Measurements from ENCODE around the gene SMIM11.
"Not testable (repeated sequence)": the region's sequence is repeated elsewhere in the genome, so short reads cannot be mapped to it uniquely, and the experiment has no call there.

Gene SMIM11

DNA sequence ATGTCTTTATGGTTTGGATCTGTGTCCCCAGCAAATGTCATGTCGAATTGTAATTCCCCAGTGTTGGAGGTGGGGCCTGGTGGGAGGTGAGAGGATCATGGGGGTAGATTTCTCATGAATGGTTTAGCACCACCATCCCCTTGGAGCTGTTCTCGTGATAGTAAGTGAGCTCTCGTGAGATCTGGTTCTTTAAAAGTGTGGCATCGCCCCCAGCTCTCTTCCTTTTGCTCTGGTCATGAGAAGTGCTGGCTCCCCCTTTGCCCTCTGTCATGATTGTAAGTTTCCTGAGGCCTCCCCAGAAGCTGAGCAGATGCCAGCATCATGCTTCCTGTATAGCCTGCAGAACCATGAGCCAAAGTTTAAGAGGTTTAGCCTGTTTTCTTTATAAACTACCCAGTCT, 22.8 kb upstream of the SMIM11 start:
- no peak for DNase-seq (ENCODE audit: low read depth, low spot score)
- no peak overlapping the region for H3K4me3 ChIP-seq (ENCODE audit: low read length)

DNA sequence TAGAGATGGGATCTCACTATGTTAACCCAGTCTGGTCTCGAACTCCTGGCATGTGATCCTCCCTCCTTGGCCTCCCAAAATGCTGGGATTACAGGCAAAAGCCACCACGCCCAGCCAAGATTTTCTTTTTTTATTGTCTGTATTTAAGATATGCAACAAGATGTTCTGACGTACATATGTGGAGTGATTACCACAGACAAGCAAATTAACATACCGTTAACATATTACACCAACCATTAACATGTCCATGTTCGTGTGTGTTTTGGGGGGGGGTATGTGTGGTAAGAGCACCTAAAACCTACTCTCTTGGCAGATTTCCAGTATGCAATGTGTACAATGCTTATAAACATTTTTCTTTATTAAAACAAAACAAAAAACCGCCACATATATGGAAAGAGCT, 22.1 kb upstream of the SMIM11 start:
- DNase-seq (ENCODE audit: low read depth, low spot score), result no peak

DNA sequence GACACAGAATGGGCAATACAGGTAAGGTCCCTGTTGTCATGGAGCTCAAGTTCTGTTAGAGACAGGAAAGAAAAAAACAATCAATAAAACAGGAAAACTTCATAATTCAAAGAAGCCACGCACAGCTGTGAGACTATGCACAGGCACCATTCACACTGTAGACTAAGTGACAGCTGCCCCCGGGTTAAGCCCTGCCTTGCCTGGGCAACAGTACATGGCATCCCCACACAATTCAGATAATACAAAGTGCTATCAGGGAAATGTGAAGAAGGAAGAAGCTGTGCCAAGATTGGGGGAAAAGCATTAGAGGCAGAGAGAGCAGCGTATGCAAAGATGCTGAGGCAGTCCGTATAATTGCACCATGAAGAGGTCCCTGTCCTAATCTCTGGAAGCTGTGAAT, 20.5 kb upstream of the SMIM11 start:
- H3K4me3 ChIP-seq (ENCODE audit: low read length), result no peak overlapping the region
- DNase-seq (ENCODE audit: low read depth, low spot score), result no peak

More for the DNA sequence above, 22.1 kb upstream of the SMIM11 start:
- H3K4me3 ChIP-seq (ENCODE audit: low read length), result no peak overlapping the region

DNA sequence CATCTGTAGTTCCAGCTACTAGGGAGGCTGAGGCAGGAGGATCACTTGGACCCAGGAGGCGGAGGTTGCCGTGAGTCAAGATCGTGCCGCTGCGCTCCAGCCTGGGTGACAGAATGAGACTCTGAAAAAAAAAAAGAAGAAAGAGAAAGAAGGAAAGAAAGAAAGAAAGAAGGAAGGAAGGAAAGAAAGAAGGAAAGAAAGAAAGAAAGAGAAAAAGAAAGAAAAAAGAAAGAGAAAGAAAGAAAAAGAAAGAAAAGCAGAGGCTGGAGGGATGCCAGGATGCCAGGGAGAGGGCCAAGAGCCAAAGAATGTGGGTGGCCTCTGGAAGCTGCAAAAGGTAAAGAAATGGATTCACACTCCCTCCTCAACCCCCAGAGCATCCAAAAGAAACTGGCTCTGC, 19.7 kb upstream of the SMIM11 start:
- H3K4me3 ChIP-seq (ENCODE audit: low read length), result no peak overlapping the region
- DNase-seq (ENCODE audit: low read depth, low spot score), result no peak

DNA sequence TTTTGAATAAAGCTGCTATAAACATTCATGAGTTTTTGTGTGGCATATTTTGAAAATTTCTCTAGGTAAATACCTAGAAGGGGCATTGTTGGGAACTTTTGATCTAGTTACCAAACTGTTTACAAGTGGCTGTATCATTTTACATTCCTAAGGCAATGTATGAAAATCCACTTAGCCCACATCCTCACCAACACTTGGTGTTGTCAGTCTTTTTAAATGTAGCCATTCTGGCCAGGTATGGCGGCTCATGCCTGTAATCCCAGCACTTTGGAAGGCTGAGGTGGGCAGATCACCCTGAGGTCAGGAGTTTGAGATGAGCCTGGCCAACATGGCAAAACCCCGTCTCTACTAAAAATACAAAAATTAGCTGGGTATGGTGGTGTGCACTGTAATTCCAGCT, 17.4 kb upstream of the SMIM11 start:
- H3K4me3 ChIP-seq (ENCODE audit: low read length), result no peak overlapping the region
- DNase-seq (ENCODE audit: low read depth, low spot score), result no peak

DNA sequence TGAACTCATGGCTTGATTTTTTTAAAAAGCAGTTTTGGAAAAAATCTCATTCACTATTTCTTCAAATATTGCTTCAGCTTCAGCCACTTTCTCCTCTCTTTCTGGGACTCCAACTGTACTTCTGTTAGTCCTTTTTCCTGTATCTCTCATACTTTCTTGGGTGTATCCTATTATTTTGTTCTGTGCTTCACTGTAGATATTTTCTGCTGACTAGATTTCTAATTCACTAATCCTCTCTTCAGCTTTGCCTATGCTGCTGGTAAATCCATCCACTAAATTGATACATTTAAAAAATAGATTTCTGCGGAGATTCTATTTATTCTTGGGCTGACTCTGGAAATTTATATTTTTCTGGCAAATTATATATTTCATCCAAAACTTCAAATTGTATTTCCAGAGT, 16.4 kb upstream of the SMIM11 start:
- no peak for DNase-seq (ENCODE audit: low read depth, low spot score)

DNA sequence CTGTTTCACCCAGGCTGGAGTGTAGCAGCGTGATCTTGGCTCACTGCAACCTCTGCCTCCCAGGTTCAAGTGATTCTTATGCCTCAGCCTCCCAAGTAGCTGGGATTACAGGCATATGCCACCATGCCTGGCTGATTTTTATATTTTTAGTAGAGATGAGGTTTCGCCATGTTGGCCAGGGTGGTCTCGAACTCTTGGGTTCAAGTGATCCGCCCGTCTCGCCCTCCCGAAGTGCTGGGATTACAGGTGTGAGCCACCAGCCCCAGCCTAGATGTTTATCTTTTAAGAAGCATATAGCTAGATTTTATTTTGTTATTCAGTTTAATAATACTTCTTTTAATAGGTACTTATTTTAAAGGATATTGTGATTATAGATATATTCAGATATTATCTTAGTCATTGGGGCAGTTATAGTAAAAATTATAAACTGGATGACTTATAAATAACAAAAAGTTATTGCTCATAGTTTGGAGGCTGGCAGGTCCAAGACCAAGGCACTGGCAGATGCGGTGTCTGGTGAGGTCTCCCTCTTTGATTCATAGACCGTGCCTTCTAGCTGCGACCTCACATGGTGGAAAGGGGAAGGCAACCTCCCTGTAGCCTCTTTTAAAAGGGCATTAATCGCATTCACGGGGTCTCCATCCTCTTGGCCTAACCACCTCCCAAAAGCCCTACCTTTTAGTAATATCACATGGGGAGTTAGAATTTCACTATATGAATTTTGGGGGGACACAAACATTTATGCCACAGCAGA, 14.6 kb upstream of the SMIM11 start:
- no peak overlapping the region for H3K4me3 ChIP-seq (ENCODE audit: low read length)
- no peak for DNase-seq (ENCODE audit: low read depth, low spot score)

More for the DNA sequence above, 16.4 kb upstream of the SMIM11 start:
- H3K4me3 ChIP-seq (ENCODE audit: low read length), result no peak overlapping the region

DNA sequence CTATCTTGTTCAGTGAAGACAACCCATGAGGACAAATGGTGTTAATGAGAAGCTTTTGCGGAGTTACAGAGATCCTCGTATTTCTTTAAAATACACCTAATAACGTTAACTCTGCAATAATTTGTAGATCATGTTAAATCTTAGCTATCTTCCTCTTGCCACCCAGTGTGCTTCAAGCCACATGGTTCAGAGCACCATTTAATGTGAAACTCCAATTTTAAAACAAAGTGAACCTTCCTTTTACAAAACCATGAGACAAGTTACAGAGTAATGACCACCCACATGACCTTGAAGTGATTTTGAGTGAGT, 13.2 kb upstream of the SMIM11 start:
- no peak for DNase-seq (ENCODE audit: low read depth, low spot score)
- H3K4me3 ChIP-seq (ENCODE audit: low read length), result no peak overlapping the region

DNA sequence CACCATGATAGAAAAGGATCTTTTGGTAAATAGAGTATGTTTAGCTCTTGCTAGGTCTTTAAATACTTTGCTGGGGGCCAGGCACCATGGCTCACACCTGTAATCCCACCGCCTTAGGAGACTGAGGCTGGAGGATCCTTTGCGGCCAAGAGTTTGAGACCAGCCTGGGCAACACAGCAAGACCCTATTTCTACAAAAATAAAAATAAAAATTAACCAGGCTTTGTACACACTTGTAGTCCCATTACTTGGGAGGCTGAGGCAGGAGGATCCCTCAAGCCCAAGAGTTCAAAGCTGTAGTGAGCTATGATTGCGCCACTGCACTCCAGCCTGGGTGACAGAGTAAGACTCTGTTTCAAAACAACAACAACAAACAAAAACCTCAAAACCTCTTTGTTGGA, 12.6 kb upstream of the SMIM11 start:
- no peak overlapping the region for H3K4me3 ChIP-seq (ENCODE audit: low read length)
- no peak for DNase-seq (ENCODE audit: low read depth, low spot score)

DNA sequence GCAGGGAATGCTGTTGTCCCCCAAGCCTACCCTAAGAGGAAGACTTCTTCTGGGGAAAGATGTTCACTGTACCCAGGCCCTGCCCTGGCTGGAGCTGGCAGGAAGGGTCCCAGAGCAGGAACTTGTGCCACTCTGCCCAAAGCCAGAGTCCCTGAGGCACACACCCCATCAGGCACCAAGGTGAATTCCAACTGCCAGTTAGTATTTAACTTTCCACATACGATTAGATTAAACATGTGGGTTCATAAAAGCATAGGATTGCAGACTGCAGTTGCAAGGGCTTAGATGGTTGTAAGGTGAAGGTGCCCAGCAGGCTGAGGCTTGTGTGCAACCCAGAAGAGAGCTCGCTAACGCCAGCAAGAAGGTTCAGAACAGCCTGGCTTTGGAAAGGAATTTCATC, 11.6 kb upstream of the SMIM11 start, which contains the start of gene KCNE2:
TSS of gene KCNE2 (plus strand) at position 274 of the 400 bp plus-strand sequence. CDS start 6,473 bp downstream, outside the sequence.
- DNase-seq (ENCODE audit: low read depth, low spot score), result no peak
- no peak within 1 kb of the TSS for H3K4me3 ChIP-seq (ENCODE audit: low read length)

DNA sequence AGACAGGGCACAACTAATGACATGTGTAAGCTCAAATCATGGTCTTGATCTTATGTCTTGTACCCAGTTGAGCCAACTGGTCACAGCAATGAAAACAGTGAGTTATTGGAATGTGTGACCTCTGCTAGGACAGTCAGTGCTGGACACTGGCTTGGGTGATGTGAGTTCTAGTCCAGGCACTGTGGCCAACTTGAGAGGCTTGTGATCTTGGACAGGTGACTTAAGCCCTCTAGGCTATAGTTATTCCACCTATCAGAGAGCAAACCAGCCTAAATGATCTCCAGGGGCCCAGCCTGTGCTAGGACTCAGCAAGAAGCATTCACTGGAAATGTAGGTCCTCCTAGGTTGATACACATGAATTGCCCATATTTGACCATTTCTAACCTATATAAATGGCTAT, 10.4 kb upstream of the SMIM11 start:
- H3K4me3 ChIP-seq (ENCODE audit: low read length), result no peak overlapping the region
- DNase-seq (ENCODE audit: low read depth, low spot score), result no peak

DNA sequence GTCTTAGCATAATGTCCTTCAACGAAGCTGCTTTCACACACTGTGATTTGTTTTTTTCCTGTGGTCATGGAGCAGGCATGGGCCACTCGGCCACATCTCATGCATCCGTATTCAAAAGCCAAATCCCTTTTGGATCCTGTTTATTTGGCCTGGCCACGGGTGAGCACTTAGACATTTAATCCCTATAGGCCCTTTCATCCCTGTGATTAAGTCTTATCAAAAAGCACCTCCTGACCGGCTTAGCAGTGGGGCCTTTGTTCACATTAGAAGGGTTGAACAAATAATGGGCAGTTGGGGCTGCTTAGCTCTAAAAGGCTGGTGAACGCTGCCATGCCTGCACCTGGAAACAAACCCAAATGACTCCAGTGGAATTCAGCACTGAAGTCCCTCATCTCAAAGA, 9.5 kb upstream of the SMIM11 start:
- DNase-seq (ENCODE audit: low read depth, low spot score), result no peak
- no peak overlapping the region for H3K4me3 ChIP-seq (ENCODE audit: low read length)

DNA sequence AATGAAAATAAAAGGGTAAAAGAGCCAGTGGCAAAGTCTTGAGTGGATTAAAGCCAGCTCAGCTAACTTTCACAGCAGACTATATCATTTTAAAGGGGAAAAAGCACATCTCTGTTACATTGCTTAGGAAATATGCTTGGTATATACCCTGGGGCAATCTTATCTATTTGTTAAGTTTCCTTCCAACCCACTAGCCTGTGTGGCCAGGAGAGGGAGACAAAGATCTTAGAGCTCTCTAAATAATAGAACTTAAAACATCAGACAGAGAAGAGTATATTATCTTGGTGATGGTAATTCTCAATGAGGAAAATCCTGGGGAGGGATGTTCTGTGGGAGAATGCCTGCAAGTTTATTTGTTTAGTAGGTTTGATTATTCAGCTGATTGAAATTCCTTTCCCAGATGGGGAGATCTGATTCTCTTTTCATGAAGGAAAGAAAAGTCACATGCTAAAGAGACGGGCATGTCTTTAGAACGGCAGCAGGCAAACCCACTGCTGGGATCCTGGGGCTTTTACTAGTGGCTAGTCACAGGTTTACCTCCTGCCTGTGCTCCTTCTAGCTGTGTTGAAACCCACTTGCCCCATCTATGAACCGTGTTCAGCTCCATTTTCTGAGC, 7.9 kb upstream of the SMIM11 start:
- H3K4me3 ChIP-seq (ENCODE audit: low read length), result no peak overlapping the region

DNA sequence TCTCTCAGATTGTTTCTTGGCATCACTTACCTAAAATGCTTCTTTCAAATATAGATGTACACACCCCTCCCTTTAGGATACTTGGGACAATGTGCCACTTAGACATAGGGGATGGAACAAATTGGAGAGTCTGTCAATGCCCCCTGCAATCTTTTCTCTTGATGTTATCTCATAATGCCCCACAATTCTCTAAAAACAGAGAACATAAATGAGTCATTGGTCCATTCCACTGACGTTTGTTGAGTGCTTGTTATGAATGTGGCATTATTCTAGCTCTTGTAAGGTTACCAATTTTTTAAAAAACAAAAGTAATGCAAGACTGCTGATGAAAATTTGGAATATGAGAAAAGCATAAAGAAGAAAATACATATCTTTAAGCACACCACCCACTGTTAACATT, 5.6 kb upstream of the SMIM11 start:
- H3K4me3 ChIP-seq (ENCODE audit: low read length), result no peak overlapping the region
- DNase-seq (ENCODE audit: low read depth, low spot score), result no peak

More for the DNA sequence above, 7.9 kb upstream of the SMIM11 start:
- DNase-seq (ENCODE audit: low read depth, low spot score), result peak; percentile 63

DNA sequence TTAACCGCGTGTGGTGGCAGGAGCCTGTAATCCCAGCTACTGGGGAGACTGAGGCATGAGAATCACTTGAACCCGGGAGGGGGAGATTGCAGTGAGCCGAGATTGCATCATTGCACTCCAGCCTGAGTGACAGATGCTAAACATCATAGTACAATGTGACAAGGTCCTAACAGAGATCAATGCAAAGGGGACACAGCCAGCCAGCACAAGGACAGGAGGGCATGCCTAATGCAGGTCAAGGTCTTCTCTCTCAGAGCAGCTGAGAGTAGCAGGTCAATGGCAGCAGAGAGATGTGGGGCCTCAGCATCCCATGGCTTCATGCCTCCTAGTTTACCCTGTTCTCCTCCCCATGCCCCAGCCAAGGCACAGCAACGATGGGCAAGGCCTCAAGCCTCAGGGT, 3.0 kb upstream of the SMIM11 start:
- H3K4me3 ChIP-seq (ENCODE audit: low read length), result no peak overlapping the region
- DNase-seq (ENCODE audit: low read depth, low spot score), result no peak

DNA sequence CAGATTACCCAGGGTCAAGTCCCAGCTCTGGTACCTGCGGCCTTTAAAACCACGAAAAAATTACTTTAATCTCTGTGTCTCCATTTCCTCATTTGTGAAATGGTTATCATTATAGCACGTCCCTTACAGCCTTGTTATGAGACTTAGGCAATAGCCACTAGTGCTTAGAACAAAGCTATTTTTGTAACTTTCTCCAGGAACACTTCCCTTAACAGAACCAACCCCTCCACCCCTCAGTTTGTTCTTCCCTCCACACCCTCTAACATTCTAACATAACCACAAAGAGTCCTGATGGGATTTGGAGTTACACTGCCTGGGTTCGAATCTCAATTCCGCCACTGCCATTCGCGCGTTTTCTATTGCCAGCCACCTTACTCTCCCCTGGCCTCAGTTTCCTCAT, 845 bp upstream of the SMIM11 start:
- DNase-seq (ENCODE audit: low read depth, low spot score); H3K4me3 ChIP-seq (ENCODE audit: low read length): not testable (repeated sequence)

DNA sequence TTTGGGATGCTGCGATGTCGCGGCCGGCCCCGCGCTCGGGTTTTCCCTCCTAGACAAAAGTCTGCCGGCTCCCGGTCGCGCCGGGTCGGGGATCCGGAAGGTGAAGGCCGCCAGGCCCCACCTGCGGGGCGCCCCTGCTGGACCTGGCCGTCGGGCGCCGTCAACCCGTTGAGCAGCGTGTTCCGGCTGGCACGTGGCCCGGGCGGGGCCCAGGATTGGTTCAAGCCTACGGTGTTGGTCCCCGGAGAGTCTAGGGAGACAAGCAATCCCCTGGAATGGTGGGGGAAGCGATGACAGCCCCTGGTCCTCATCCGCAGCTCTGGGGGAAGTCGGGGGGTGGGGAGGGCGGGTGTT, 289 bp downstream of the SMIM11 start:
- not testable (repeated sequence) for DNase-seq (ENCODE audit: low read depth, low spot score); H3K4me3 ChIP-seq (ENCODE audit: low read length)

DNA sequence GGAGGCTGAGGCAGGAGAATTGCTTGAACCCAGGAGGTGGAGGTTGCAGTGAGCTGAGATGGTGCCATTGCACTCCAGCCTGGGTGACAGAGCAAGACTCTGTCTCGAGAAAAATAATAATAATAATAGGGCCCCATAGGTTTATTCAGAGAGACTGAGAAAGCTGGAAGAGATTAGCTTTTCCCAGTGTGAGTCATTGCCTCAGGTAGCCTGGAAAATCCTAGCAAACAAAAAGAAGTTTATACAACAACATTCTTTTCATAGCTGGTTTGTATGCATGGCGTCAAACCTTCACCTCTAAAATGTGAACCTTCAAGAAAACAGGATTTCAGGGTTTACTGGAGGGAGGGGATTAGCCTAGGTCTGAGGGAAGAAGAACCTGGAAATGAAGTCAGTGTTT, 7.8 kb downstream of the SMIM11 start:
- DNase-seq (ENCODE audit: low read depth, low spot score); H3K4me3 ChIP-seq (ENCODE audit: low read length): not testable (repeated sequence)

DNA sequence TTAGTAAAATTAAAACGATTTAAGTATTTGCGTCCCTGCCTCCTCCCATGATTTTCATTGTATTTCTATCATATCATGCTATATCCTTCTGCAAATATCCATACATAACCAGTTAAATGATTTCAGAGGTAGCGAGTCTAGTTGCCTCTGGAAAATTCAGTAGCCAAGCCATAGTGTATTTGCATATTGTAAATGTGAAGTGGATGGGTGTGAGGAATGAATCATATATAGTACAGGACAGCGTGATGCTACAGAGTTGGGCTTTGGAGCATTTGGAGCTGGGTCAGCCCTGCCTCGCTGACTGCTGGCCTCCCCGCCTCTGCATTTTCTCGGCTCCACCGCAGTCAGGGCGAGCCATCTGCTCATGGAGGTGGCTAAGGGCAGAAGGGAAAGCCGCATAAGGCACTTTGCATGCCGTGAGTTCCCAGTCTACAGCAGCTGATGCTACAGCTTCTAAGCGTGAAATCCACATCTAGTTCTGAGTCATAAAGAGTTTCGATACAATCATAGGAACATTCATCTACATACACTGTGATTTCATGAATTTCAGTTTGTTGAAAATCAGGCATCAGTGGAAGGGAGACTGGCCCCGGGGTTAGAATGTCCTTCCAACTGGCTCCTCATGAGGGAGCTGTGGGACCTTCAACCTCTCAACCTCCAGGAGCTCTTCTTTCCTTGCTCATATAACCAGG, 8.6 kb downstream of the SMIM11 start:
- not testable (repeated sequence) for DNase-seq (ENCODE audit: low read depth, low spot score); H3K4me3 ChIP-seq (ENCODE audit: low read length)

DNA sequence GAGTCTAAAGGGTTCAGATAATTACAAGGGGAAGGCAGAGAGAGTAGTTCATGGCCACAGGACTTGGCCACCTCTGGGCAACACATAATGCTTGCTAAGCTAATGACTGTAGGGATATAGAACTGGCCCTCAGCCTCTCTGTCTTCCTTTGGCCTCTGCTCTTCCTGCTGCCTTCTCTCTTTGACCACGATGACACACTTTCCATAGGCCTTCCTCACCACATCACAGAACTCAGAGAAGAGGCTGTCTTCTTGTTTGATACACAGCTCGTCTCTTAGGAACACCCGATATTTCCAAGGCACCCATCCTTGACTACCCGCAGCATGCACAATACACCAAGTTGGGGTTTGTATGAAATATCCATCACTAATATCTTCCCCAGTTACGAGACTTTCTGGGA, 25.2 kb downstream of the SMIM11 start:
- not testable (repeated sequence) for DNase-seq (ENCODE audit: low read depth, low spot score); H3K4me3 ChIP-seq (ENCODE audit: low read length)

Data from Jurkat, Clone E6-1 (cell line).